Heart left ventricle (tissue), 16 donors: ENCODE data around the gene LSM2. TPM values are rescaled to one million over a fixed set of nuclear protein-coding genes. Genes with fewer than 3 reads are reported as not detected.

Experiments
- ATAC-seq, 4 donors: fragments of 200-7000 bp; cut with Tn5 transposase; one replicate each; pipeline ENCODE4 v1.9.1; 2020 to 2022; ENCODE audit warnings: moderate library complexity in 4 of 4, mild to moderate bottlenecking in 3 of 4, moderate number of reproducible peaks in 1 of 4
- DNase-seq, 5 donors: peaks; one replicate each; pipeline ENCODE4 v3.0.0-alpha.2; 2020
- H3K27ac ChIP-seq, 12 donors: fragments of 200-600 bp; sonication (generic) in 4 of 12; one replicate each; pipeline versions ENCODE4 v1.5.0 to v1.8.0; 2016 to 2022; ENCODE audit warnings: mild to moderate bottlenecking in 2 of 12
- H3K27me3 ChIP-seq, 9 donors: fragments of 200-600 bp; sonication (generic) in 2 of 9; one replicate each; pipeline versions ENCODE4 v1.5.1 to v1.8.0; 2016 to 2022; ENCODE audit warnings: mild to moderate bottlenecking in 3 of 9
- H3K36me3 ChIP-seq, 9 donors: fragments of 200-600 bp; sonication (generic) in 2 of 9; one replicate each; pipeline versions ENCODE4 v1.5.0 to v1.8.0; 2018 to 2022; ENCODE audit warnings: mild to moderate bottlenecking in 2 of 9
- H3K4me1 ChIP-seq, 12 donors: fragments of 200-600 bp; sonication (generic) in 4 of 12; one replicate each; pipeline versions ENCODE4 v1.5.0 to v1.8.0; 2016 to 2022; ENCODE audit warnings: mild to moderate bottlenecking in 3 of 12
- H3K4me3 ChIP-seq, 12 donors: fragments of 200-600 bp; sonication (generic) in 4 of 12; one replicate each; pipeline versions ENCODE4 v1.5.0 to v1.8.0; 2017 to 2022; ENCODE audit warnings: mild to moderate bottlenecking in 9 of 12, moderate library complexity in 4 of 12
- H3K9me3 ChIP-seq, 12 donors: fragments of 200-600 bp; sonication (generic) in 4 of 12; one replicate each; pipeline versions ENCODE4 v1.5.0 to v1.8.0; 2016 to 2022; ENCODE audit warnings: mild to moderate bottlenecking in 1 of 12
- CTCF ChIP-seq, 12 donors: fragments of 200-600 bp; sonication (generic) in 4 of 12; IDR thresholded peaks; one replicate each; pipeline versions ENCODE4 v1.5.0 to v1.8.0; 2018 to 2022; ENCODE audit warnings: antibody characterized with exemption in 12 of 12, mild to moderate bottlenecking in 5 of 12
- POLR2A ChIP-seq, 2 donors: fragments of 450-650 bp; IDR thresholded peaks; one replicate each; pipeline ENCODE4 v1.6.1; 2017; ENCODE audit warnings: antibody characterized with exemption in 2 of 2, mild to moderate bottlenecking in 2 of 2, moderate library complexity in 2 of 2
- WGBS, 4 donors: extraction: QIAGEN DNeasy Blood & Tissue Kit in 2 of 4; methylation state at CpG; one replicate each; pipeline versions ENCODE4 v1.1.5 to v1.1.7; 2013 to 2018; 5-methylcytosine and 5-hydroxymethylcytosine counted together
- intact Hi-C, 10 donors: fragments of 100-400 bp; cut with DNase I; formaldehyde crosslinking; loops; one replicate each; pipeline versions ENCODE4 v1.11.1 to v1.14.2; 2022
- polyA plus RNA-seq, 2 donors: library from polyadenylated mRNA; stranded (reverse); fragments of 200-250 nt; gene quantifications; one replicate each; pipeline ENCODE4 v1.2.3, GENCODE V29; 2013
- total RNA-seq, 9 donors: library from RNA; depleted of rRNA in 2 of 9; stranded (reverse); fragments of >200 nt in 2 of 9; fragmentation: NEBNext Ultra II Directional in 3 of 9; extraction: Animal tissue kit (Norgen Biotek cat#: 25700) in 3 of 9; gene quantifications; one replicate each; pipeline versions ENCODE4 v1.1.0 to v1.2.4, GENCODE V29; 2016 to 2023
- donor health status: ischemic (EF 13 %, LVEDD 7.1; RV severe dilation, severe dysfunction).
- donor health status: healthy with polysubstance abuse.
- donor health status: DM: no; HTN: yes; CAD: no.
- donor health status: DM: no; HTN: no; CAD: no.
- donor health status: ischemic (EF 25% LVEDD 6.9; RV normal size, moderate dysfunction).
- donor health status: ischemic (EF 25% LVEDD 5.7; RV mildly dilated, moderate dysfunction).
- donor health status: healthy.
- donor health status: DM: yes; HTN: yes; CAD: no.
- donor health status: ischemic (EF 35%, LVEDD 5.7; RV mildly dilated, moderate dysfunction).
- donor health status: nonischemic (EF 11% LVEDD 7.7; RV severe dilation, severe dysfunction).
- donor health status: DM: yes; HTN: yes; CAD: no.
- donor health status: PGD.
- donor health status: ischemic (EF 29% LVEDD 5.4; RV normal size, mild dysfunction).
- donor health status: nonischemic (EF 23%, LVEDD 6.1; RV moderate dilation, normal function).

Gene LSM2
- total and polyA plus RNA-seq, 11 donors: 22.9 to 64.7 (median 26.6) TPM

DNA sequence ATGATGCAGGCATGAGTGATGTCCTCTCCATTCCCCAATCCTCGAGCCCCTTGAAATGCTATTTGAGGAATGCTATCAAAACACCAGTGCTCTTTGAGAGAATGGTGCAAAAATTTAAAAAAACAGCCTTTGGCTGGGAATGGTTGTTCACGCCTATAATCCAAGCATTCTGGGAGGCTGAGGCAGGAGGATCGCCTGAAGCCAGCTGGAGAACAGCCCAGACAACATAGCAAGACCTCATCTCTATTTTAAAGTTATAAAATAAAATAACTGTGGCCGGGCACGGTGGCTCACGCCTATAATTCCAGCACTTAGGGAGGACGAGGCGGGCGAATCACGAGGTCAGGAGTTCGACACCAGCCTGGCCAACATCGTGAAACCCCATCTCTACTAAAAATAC is 7.0 kb downstream of the LSM2 start:
- WGBS, 4 donors: 83 to 91% (median 90%) methylated on average over 12 of the region's 12 CpGs
- peaks cover 0 to 16% (median 8%) of the 10 kb centered on the region in 12 donors for H3K4me1 ChIP-seq
- DNase-seq: no peak
- no peak for ATAC-seq
- no peak overlapping the region for H3K4me3 ChIP-seq
- no peaks in the 10 kb centered on the region for H3K27me3 ChIP-seq
- no peak overlapping the region for H3K27ac ChIP-seq
- H3K36me3 ChIP-seq: peaks cover 0 to 52% (median 24%) of the 10 kb centered on the region in 9 donors
- intact Hi-C loops: loop anchor here in 1 of 10 donors (10.0 kb wide), 1 partner anchor 65 kb away; the partner anchor contains the start of gene CLIC1
- TF ChIP-seq POLR2A (IDR thresholded peaks at IDR 0.05) (no peak), CTCF (IDR thresholded peaks at IDR 0.05) (no peak)
- H3K9me3 ChIP-seq: no peaks in the 10 kb centered on the region

GRCh38 chr6:31797588-31797987 is 9.2 kb downstream of the LSM2 start:
- H3K4me1 ChIP-seq: peaks cover 0 to 31% (median 18%) of the 10 kb centered on the region in 12 donors
- H3K27me3 ChIP-seq: no peaks in the 10 kb centered on the region
- DNase-seq (no peak), ATAC-seq (no peak)
- intact Hi-C loops: loop anchor here in 1 of 10 donors (10.0 kb wide), 1 partner anchor 63 kb away; the partner anchor contains the start of gene CLIC1
- H3K27ac ChIP-seq: peak overlapping the region in 3 of 12 donors; percentile 0 to 98 (median 0)
- no peak overlapping the region for H3K4me3 ChIP-seq
- 31 to 65% (median 46%) methylated on average over 5 of the region's 5 CpGs for WGBS, 4 donors
- TF ChIP-seq CTCF (IDR thresholded peaks at IDR 0.05) (no peak), POLR2A (IDR thresholded peaks at IDR 0.05) (no peak)
- no peaks in the 10 kb centered on the region for H3K9me3 ChIP-seq
- peaks cover 0 to 39% (median 21%) of the 10 kb centered on the region in 9 donors for H3K36me3 ChIP-seq

GRCh38 chr6:31796993-31797385 is 9.8 kb downstream of the LSM2 start:
- peaks cover 0 to 39% (median 21%) of the 10 kb centered on the region in 9 donors for H3K36me3 ChIP-seq
- DNase-seq (no peak), ATAC-seq (no peak)
- H3K27me3 ChIP-seq: no peaks in the 10 kb centered on the region
- H3K9me3 ChIP-seq: no peaks in the 10 kb centered on the region
- peaks cover 0 to 31% (median 18%) of the 10 kb centered on the region in 12 donors for H3K4me1 ChIP-seq
- H3K4me3 ChIP-seq: no peak overlapping the region
- WGBS, 4 donors: 79 to 98% (median 84%) methylated on average over 2 of the region's 2 CpGs
- TF ChIP-seq CTCF (IDR thresholded peaks at IDR 0.05) (no peak), POLR2A (IDR thresholded peaks at IDR 0.05) (no peak)
- H3K27ac ChIP-seq: peak overlapping the region in 4 of 12 donors; percentile 0 to 98 (median 92)
- intact Hi-C loops: loop anchor here in 1 of 10 donors (10.0 kb wide), 1 partner anchor 62 kb away; the partner anchor contains the start of gene CLIC1

DNA sequence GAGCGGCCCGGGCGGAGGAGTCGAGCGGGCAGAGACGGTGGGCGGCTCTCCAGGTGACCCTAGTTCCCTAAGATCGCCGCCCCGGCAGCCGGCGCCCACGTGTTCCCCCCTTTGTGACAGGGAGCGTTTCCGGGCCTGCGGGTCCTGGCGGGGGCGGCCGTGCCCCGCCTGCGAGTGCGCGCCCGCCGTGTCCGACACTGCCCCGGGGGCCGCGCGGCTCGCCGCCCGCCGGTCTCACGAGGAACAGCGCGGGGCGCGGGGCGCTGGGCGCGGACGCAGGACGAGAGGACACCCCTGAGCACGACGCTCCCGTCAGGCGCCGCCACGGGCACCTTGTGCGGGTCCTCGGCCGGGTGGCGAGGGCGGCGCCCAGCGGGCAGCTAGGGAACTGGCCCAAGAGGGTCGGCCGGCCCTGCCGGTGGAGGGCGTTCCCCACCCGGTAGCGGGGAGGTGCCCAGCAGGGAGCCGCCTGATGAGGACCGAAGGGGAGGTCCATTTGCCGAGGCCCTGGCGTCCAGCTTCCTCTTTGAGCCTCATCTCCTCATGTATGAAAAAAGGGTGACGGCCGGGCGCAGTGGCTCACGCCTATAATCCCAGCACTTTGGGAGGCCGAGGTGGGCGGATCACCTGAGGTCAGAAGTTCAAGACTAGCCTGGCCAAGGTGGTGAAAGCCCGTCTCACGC is 11.0 kb downstream of the LSM2 start, which contains the start of gene VARS1:
Gene VARS1 (minus strand): TSS at position 137 of the 683 bp plus-strand sequence. CDS start 535 bp downstream, outside the sequence.
- DNase-seq: peak; percentile 92 to 98 (median 95)
- ATAC-seq: peak; percentile 81 to 97 (median 96)
- WGBS, 4 donors: 1 to 4% (median 1%) methylated on average over 13 to 75 of the region's 75 CpGs
- Histone ChIP-seq H3K36me3 (peaks cover 0 to 39% (median 22%) of the 10 kb centered on the region in 9 donors), H3K4me1 (peaks cover 0 to 39% (median 18%) of the 10 kb centered on the region in 12 donors), H3K4me3 (peak within 1 kb of the TSS; percentile 67 to 98 (median 84)), H3K27ac (peak within 1 kb of the TSS; percentile 87 to 99 (median 96)), H3K9me3 (no peaks in the 10 kb centered on the region), H3K27me3 (no peaks in the 10 kb centered on the region)
- intact Hi-C loops: loop anchor here in 4 of 10 donors (2.0 to 10.0 kb wide), 3 partner anchors 31 to 61 kb away; partner anchors contain the start of genes CLIC1 (in 1 of the 4) and HSPA1B (in 1 of the 4)
- TF ChIP-seq CTCF (IDR thresholded peaks at IDR 0.05) (peak; percentile 71 to 98 (median 85)), POLR2A (IDR thresholded peaks at IDR 0.05) (peak in 1 of 2 donors; percentile 59)
